Ishikawa (cell line): ENCODE measurements around the gene EHD4.

ENCODE experiments used
- CEBPB ChIP-seq: IDR thresholded peaks from 2 replicates; pipeline ENCODE4 v1.6.1; 2012
- CREB1 ChIP-seq: IDR thresholded peaks from 2 replicates; pipeline ENCODE4 v1.6.1; 2012; ENCODE audit warnings: low read depth
- EGR1 ChIP-seq: IDR thresholded peaks from 2 replicates; pipeline ENCODE4 v1.6.1; 2012
- EP300 ChIP-seq: IDR thresholded peaks from 2 replicates; pipeline ENCODE4 v1.6.1; 2012; ENCODE audit warnings: borderline replicate concordance
- FOXM1 ChIP-seq: IDR thresholded peaks from 2 replicates; pipeline ENCODE4 v1.6.1; 2012; ENCODE audit warnings: low read depth, borderline replicate concordance
- NFIC ChIP-seq: IDR thresholded peaks from 2 replicates; pipeline ENCODE4 v1.6.1; 2012
- RAD21 ChIP-seq: IDR thresholded peaks from 2 replicates; pipeline ENCODE4 v1.6.1; 2012; ENCODE audit warnings: low read depth
- REST ChIP-seq: IDR thresholded peaks from 2 replicates; pipeline ENCODE4 v1.6.1; 2012; ENCODE audit warnings: low read depth, mild to moderate bottlenecking
- TAF1 ChIP-seq: IDR thresholded peaks from 2 replicates; pipeline ENCODE4 v1.6.1; 2012; ENCODE audit warnings: low read depth, mild to moderate bottlenecking
- TCF12 ChIP-seq: IDR thresholded peaks from 2 replicates; pipeline ENCODE4 v1.6.1; 2012; ENCODE audit warnings: low read depth
- TEAD4 ChIP-seq: IDR thresholded peaks from 2 replicates; pipeline ENCODE4 v1.6.1; 2012
- YY1 ChIP-seq: IDR thresholded peaks from 2 replicates; pipeline ENCODE4 v1.6.1; 2012; ENCODE audit warnings: low read depth
- ZBTB7A ChIP-seq: IDR thresholded peaks from 2 replicates; pipeline ENCODE4 v1.6.1; 2012; ENCODE audit warnings: low read depth
- TF ChIP-seq, protein P1 (sequence below): IDR thresholded peaks from 2 replicates; pipeline ENCODE4 v1.6.1; 2012
- TF ChIP-seq, protein P2 (sequence below): IDR thresholded peaks from 2 replicates; pipeline ENCODE4 v1.6.1; 2012

The EHD4 gene

GRCh38 chr15:41961595-41962202 lies 10.7 kb downstream of the EHD4 start:
- no peak for TF ChIP-seq RAD21
- no peak for TF ChIP-seq FOXM1
- TF ChIP-seq EP300: no peak
- TF ChIP-seq TAF1: no peak
- no peak for TF ChIP-seq YY1
- TF ChIP-seq REST: no peak
- TF ChIP-seq EGR1: no peak
- no peak for TF ChIP-seq CEBPB
- no peak for TF ChIP-seq TCF12
- TF ChIP-seq ZBTB7A: no peak
- no peak for TF ChIP-seq NFIC
- TF ChIP-seq TEAD4: no peak
- TF ChIP-seq, protein P1, sequence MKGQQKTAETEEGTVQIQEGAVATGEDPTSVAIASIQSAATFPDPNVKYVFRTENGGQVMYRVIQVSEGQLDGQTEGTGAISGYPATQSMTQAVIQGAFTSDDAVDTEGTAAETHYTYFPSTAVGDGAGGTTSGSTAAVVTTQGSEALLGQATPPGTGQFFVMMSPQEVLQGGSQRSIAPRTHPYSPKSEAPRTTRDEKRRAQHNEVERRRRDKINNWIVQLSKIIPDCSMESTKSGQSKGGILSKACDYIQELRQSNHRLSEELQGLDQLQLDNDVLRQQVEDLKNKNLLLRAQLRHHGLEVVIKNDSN: no peak
- TF ChIP-seq, protein P2, sequence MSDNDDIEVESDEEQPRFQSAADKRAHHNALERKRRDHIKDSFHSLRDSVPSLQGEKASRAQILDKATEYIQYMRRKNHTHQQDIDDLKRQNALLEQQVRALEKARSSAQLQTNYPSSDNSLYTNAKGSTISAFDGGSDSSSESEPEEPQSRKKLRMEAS: no peak
- no peak for TF ChIP-seq CREB1

GRCh38 chr15:41961001-41961518 lies 11.3 kb downstream of the EHD4 start:
- TF ChIP-seq EGR1 (no peak), YY1 (no peak), TEAD4 (no peak)

- TF ChIP-seq ZBTB7A (no peak), FOXM1 (no peak), NFIC (no peak), TAF1 (no peak), CEBPB (no peak), TCF12 (no peak), RAD21 (no peak), REST (no peak), YY1 (no peak), TEAD4 (no peak), EP300 (no peak), EGR1 (no peak)
- TF ChIP-seq, protein P2: no peak
- TF ChIP-seq, protein P1: no peak
These were observed 14.3 kb downstream of the EHD4 start for GRCh38 chr15:41958002-41958420.

- no peak for TF ChIP-seq TEAD4
- no peak for TF ChIP-seq CREB1
- no peak for TF ChIP-seq EP300
These were observed 15.1 kb downstream of the EHD4 start for GRCh38 chr15:41957021-41957897.

DNA sequence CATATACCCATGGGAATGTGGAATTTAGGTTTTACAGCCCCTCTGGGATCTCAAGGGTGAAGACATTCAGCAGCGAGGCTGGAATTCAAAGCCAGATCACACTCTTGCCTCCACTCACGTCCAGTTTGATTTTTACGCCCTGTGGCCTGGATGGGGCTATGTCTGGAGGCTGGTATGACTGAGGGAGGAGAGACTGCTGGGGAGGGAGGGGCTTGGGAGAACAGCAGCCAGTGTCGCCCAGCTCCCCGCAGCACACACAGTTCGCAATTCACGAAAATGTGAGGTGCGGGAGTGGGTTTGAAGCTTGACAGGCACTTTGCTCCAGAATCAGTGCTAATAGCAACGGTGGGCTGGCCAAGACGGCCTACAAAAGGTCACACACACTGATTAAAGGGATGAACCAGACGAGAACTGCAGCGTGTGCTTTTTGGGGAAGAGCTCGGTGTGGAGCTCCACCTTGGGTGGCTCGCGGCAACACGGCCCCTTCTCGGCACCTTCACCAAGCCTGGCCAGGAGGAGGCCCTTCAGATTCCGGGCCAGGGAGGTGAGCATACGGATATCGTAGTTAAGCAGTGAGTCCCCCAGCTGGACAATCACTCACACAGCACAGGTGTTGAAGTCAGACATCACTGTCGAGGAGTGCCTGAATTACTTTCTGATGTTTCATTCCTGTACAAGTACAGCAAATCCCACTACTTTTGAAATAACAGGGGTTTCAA lies 16.4 kb downstream of the EHD4 start:
- TF ChIP-seq RAD21 (no peak), ZBTB7A (no peak), NFIC (no peak), YY1 (no peak), TEAD4 (no peak), CREB1 (no peak), EP300 (no peak), REST (no peak), EGR1 (no peak), TCF12 (no peak), FOXM1 (no peak), TAF1 (no peak), CEBPB (no peak)
- TF ChIP-seq, protein P2: no peak
- TF ChIP-seq, protein P1: no peak
